ENCODE measurements around the gene MOV10L1.

Gene MOV10L1

DNA sequence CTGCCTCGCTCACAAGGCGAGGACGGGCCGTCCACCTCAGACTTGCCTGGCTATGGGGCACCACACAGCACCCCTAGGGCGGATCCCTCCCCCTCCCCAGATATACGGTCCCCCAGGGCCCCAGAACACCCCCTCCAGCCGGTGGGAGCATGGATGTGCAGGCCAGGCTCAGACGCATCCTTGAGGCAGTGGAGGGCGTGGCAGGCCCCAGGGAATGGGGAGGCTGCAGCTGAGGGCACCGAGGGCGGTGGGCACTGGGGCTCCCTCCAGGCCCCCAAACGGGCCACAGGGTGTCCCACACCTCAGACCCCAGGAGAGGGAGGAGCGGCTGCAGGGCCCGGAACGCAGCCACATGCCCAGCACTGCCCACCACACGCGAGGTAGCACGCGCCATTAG, 43.8 kb upstream of the MOV10L1 start:
- TF ChIP-seq MYC (IDR thresholded peaks at IDR 0.05; ENCODE audit: low read depth, low read length) (no peak), POLR2A (IDR thresholded peaks at IDR 0.05; ENCODE audit: extremely low read depth, insufficient read length) (no peak)
- TF ChIP-seq, protein P1, sequence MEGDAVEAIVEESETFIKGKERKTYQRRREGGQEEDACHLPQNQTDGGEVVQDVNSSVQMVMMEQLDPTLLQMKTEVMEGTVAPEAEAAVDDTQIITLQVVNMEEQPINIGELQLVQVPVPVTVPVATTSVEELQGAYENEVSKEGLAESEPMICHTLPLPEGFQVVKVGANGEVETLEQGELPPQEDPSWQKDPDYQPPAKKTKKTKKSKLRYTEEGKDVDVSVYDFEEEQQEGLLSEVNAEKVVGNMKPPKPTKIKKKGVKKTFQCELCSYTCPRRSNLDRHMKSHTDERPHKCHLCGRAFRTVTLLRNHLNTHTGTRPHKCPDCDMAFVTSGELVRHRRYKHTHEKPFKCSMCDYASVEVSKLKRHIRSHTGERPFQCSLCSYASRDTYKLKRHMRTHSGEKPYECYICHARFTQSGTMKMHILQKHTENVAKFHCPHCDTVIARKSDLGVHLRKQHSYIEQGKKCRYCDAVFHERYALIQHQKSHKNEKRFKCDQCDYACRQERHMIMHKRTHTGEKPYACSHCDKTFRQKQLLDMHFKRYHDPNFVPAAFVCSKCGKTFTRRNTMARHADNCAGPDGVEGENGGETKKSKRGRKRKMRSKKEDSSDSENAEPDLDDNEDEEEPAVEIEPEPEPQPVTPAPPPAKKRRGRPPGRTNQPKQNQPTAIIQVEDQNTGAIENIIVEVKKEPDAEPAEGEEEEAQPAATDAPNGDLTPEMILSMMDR (IDR thresholded peaks at IDR 0.05; ENCODE audit: low read depth, low read length) = no peak
- TF ChIP-seq, protein P2, sequence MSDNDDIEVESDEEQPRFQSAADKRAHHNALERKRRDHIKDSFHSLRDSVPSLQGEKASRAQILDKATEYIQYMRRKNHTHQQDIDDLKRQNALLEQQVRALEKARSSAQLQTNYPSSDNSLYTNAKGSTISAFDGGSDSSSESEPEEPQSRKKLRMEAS (IDR thresholded peaks at IDR 0.05; ENCODE audit: low read depth, low read length) = no peak
- H3K4me3 ChIP-seq (ENCODE audit: low read depth, low read length) = no peak overlapping the region
- DNase-seq (ENCODE audit: low read depth) = no peak

DNA sequence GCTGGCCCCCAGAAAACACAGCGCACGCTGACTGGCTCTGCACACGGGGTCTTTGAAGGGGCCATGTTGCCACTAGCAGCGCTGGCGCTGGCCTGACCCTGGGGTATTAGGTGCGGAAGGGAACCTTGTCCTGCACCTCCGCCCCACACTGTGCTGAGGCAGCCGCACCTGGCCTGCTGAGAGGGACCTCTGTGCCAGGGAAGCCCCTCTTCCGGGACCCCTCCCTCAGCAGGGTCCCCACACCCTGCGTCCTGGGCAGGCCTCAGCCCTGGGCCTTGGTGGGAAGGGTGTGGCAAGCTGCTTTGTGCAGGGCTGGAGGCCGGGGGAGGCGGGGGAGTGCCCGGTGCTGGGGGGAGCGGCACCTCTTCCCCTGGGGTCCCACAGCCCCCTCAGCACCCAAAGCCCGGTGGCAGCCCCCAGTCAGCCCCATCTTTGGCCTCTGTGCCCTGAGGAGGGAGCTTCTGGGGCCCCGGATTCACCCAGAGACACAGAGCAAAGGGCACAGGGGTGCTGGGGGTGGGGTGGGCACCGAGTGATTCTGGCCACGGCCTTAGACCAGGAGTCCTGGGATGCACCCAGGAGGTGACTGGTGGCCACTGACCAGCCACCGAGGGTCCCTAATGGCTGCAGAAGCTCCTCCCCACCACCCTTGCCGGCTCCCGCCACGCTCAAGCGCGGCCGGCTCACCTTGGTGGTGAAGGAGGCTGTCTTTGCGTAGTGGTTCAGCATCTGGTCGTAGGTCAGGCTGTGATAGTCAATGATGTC, 43.1 kb upstream of the MOV10L1 start:
- no peak for DNase-seq (ENCODE audit: low read depth)
- no peak overlapping the region for H3K4me3 ChIP-seq (ENCODE audit: low read depth, low read length)
- TF ChIP-seq, protein P1 (IDR thresholded peaks at IDR 0.05; ENCODE audit: low read depth, low read length) = no peak
- TF ChIP-seq POLR2A (IDR thresholded peaks at IDR 0.05; ENCODE audit: extremely low read depth, insufficient read length) (no peak), MYC (IDR thresholded peaks at IDR 0.05; ENCODE audit: low read depth, low read length) (no peak)
- TF ChIP-seq, protein P2 (IDR thresholded peaks at IDR 0.05; ENCODE audit: low read depth, low read length) = no peak

DNA sequence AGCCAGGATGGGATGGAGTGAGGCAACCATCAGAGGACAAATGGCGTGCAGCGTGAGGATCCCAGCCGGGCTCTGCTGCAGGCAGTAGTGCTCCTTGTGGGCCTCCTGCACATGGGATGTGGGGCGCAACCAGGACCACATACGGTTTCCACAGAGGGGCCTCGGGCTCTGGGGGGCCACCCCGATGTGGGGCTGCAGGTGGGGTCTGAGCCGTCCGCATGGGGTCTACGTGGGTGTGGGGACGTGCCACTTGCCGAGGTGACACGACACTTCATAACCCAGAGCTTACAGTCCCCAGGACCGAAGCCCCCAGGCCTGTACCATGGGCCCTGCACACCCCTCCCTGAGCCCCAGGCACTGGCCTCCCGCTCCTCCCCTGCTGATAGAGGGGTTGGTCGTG, 42.5 kb upstream of the MOV10L1 start:
- DNase-seq (ENCODE audit: low read depth) = no peak
- TF ChIP-seq, protein P1 (IDR thresholded peaks at IDR 0.05; ENCODE audit: low read depth, low read length) = no peak
- TF ChIP-seq POLR2A (IDR thresholded peaks at IDR 0.05; ENCODE audit: extremely low read depth, insufficient read length) (no peak), MYC (IDR thresholded peaks at IDR 0.05; ENCODE audit: low read depth, low read length) (no peak)
- TF ChIP-seq, protein P2 (IDR thresholded peaks at IDR 0.05; ENCODE audit: low read depth, low read length) = no peak
- H3K4me3 ChIP-seq (ENCODE audit: low read depth, low read length) = no peak overlapping the region

DNA sequence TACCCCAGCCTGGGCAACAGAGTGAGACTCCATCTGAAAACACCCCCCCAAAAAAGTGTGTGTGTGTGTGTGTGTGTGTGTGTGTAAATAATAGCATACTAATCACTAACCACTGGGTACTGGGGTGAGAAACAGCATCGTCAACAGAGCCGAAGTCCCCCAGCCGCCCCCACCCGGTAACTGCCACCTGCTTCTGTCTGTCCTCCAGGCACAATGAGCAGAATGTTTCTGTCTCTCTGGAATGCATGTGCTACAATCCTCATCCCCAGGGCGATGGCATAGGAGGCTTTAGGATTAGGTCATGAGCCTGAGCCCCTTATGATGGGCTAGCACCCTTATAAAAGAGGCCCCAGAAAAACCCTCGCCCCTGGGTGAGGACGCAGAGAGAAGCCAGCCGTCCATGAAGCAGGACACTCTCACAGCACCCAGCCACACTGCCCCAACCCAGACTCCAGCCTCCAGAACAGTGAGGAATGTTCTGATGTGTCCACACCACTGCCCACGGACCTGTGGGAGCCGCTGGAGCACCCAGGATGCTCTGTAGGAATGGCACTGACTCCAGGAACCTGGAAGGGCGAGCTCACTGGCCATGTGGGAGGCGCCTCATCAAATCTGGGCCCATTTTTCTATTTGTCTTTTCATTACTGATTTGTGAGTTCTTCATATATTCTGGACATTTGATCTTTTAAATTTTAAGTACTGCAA, 41.6 kb upstream of the MOV10L1 start:
- H3K4me3 ChIP-seq (ENCODE audit: low read depth, low read length) = no peak overlapping the region
- TF ChIP-seq, protein P2 (IDR thresholded peaks at IDR 0.05; ENCODE audit: low read depth, low read length) = no peak
- TF ChIP-seq, protein P1 (IDR thresholded peaks at IDR 0.05; ENCODE audit: low read depth, low read length) = no peak
- TF ChIP-seq MYC (IDR thresholded peaks at IDR 0.05; ENCODE audit: low read depth, low read length) (no peak), POLR2A (IDR thresholded peaks at IDR 0.05; ENCODE audit: extremely low read depth, insufficient read length) (no peak)
- DNase-seq (ENCODE audit: low read depth) = no peak

DNA sequence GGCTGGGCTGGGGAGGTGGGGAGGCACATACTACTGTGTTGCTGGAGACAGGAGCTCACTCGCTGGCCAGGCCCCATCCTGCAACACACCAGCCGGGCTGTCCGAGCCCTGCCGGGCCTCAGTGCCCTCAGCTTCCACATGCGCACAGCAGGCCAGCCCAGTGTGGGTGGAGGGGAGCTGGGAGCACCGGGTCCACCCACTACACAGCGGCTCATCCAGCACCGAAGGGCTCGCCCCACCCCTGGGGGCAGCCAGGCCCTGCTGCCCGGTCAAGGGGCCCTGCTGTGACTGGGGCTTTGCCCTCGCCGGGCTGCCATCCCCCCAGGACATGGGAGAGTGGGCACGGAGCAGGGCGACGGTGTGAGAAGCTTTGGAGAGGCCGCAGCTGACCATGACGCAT, 41.0 kb upstream of the MOV10L1 start:
- TF ChIP-seq MYC (IDR thresholded peaks at IDR 0.05; ENCODE audit: low read depth, low read length) (no peak), POLR2A (IDR thresholded peaks at IDR 0.05; ENCODE audit: extremely low read depth, insufficient read length) (no peak)
- TF ChIP-seq, protein P1 (IDR thresholded peaks at IDR 0.05; ENCODE audit: low read depth, low read length) = no peak
- TF ChIP-seq, protein P2 (IDR thresholded peaks at IDR 0.05; ENCODE audit: low read depth, low read length) = no peak
- H3K4me3 ChIP-seq (ENCODE audit: low read depth, low read length) = no peak overlapping the region

More for the DNA sequence above, 41.0 kb upstream of the MOV10L1 start:
- no peak for DNase-seq (ENCODE audit: low read depth)
